K562 (cell line): ENCODE data around the gene POU1F1. TPM values are rescaled to one million over a fixed set of nuclear protein-coding genes. Genes with fewer than 3 reads are reported as not detected.

ENCODE experiments used
- ATAC-seq: fragments of 200-7000 bp; cut with Tn5 transposase; 3 replicates; pipeline ENCODE4 v1.9.1; 2020; ENCODE audit warnings: moderate library complexity
- BruUV-seq: library from RNA; stranded (reverse); fragments of 400-500 nt; replicated peaks from 2 replicates; lab custom pipeline; 2021; lab: Mats Ljungman, UMichigan
- CTCF ChIA-PET: fragments of 300-600 bp; formaldehyde crosslinking; extraction: SDS; loops from one replicate; lab custom pipeline; 2021; ENCODE audit warnings: low intra/inter-chr PET ratio; lab: Yijun Ruan, JAX
- POLR2A ChIA-PET: fragments of 300-600, 350-650 bp; sonication (Branson Sonifier 250); formaldehyde crosslinking; extraction: SDS; loops from one replicate; lab custom pipeline; 2021; ENCODE audit warnings: antibody characterized with exemption, inconsistent platforms; lab: Yijun Ruan, JAX
- DNase-seq, 4 experiments: peaks; one replicate each; pipeline versions ENCODE4 v3.0.0 to v3.0.0-alpha.2; 2011 to 2018; ENCODE audit warnings: low spot score in 3 of 4, mixed read lengths in 3 of 4; ENCODE audit errors: extremely low read depth in 1 of 4
- FAIRE-seq: peaks from 2 replicates; lab custom pipeline; 2011; peaks lifted over from hg19 to GRCh38; lab: Jason Lieb, UNC
- H2AFZ ChIP-seq: 2 replicates; pipeline ENCODE4 v1.6.0; 2011; ENCODE audit warnings: low read depth, low read length, control low read depth, inconsistent platforms
- H3K27ac ChIP-seq: fragments of 200-600 bp; 3 replicates; pipeline ENCODE4 v1.8.0; 2011; ENCODE audit warnings: low read depth, mild to moderate bottlenecking, control low read depth, inconsistent platforms, low read length, moderate library complexity, mixed read lengths; ENCODE audit errors: extremely low read depth
- H3K27me3 ChIP-seq, 2 experiments: fragments of 300-600 bp in 1 of 2; 2 replicates in 1 of 2; 3 replicates in 1 of 2; pipeline versions ENCODE4 v1.6.0 to v1.8.0; 2011; ENCODE audit warnings: inconsistent platforms in 2 of 2, low read length in 2 of 2, mild to moderate bottlenecking in 1 of 2, mixed read lengths in 1 of 2, moderate library complexity in 1 of 2; ENCODE audit not compliant: control insufficient read depth in 2 of 2, insufficient read depth in 2 of 2
- H3K36me3 ChIP-seq: fragments of 300-600 bp; 3 replicates; pipeline ENCODE4 v1.8.0; 2011; ENCODE audit warnings: mild to moderate bottlenecking, low read length, inconsistent platforms; ENCODE audit not compliant: control insufficient read depth, insufficient read depth
- H3K4me1 ChIP-seq, 2 experiments: fragments of 200-600 bp in 1 of 2; replicated peaks in 1 of 2; 2 replicates in 1 of 2; 3 replicates in 1 of 2; pipeline versions ENCODE4 v1.5.1 to v1.8.0; 2011; ENCODE audit warnings: inconsistent platforms in 2 of 2, low read length in 2 of 2, mild to moderate bottlenecking in 1 of 2, mixed read lengths in 1 of 2, moderate library complexity in 1 of 2; ENCODE audit not compliant: control insufficient read depth in 2 of 2, insufficient read depth in 2 of 2
- H3K4me2 ChIP-seq: 2 replicates; pipeline ENCODE4 v1.6.1; 2011; ENCODE audit warnings: low read length, control low read depth, inconsistent platforms, mixed read lengths; ENCODE audit not compliant: insufficient read depth
- H3K4me3 ChIP-seq: fragments of 200-600 bp; sonication (generic), shearing (Covaris generic); 2 replicates; pipeline ENCODE4 v1.5.1; 2016; ENCODE audit warnings: control low read depth, inconsistent platforms
- H3K79me2 ChIP-seq: fragments of 200-600 bp; 3 replicates; pipeline ENCODE4 v1.8.0; 2011; ENCODE audit warnings: low read length, inconsistent platforms; ENCODE audit not compliant: control insufficient read depth, insufficient read depth
- H3K9ac ChIP-seq, 2 experiments: 2 replicates each; pipeline versions ENCODE4 v1.6.0 to v1.6.1; 2011; ENCODE audit warnings: low read depth in 2 of 2, low read length in 2 of 2, control low read depth in 1 of 2, inconsistent platforms in 1 of 2, mild to moderate bottlenecking in 1 of 2, mixed read lengths in 1 of 2; ENCODE audit not compliant: insufficient read depth in 1 of 2
- H3K9me1 ChIP-seq: one replicate; pipeline ENCODE4 v1.6.0; 2011; ENCODE audit warnings: inconsistent platforms, mild to moderate bottlenecking, low read length, moderate library complexity; ENCODE audit not compliant: control insufficient read depth, insufficient read depth
- H3K9me3 ChIP-seq: replicated peaks from 2 replicates; pipeline ENCODE4 v1.5.1; 2011; ENCODE audit warnings: low read depth, low read length, inconsistent platforms; ENCODE audit not compliant: control insufficient read depth, insufficient read depth
- H4K20me1 ChIP-seq: replicated peaks from 2 replicates; pipeline ENCODE4 v1.6.1; 2011; ENCODE audit warnings: low read length, inconsistent platforms, mixed read lengths; ENCODE audit not compliant: control insufficient read depth, insufficient read depth
- ARHGAP35 ChIP-seq: fragments of 450-650 bp; IDR thresholded peaks from 2 replicates; pipeline ENCODE4 v1.6.1; 2018; ENCODE audit not compliant: partially characterized antibody
- ARID2 ChIP-seq: fragments of 450-650 bp; IDR thresholded peaks from 2 replicates; pipeline ENCODE4 v1.6.1; 2017; ENCODE audit warnings: antibody characterized with exemption, mild to moderate bottlenecking
- C11orf30 ChIP-seq: fragments of 450-650 bp; IDR thresholded peaks from 2 replicates; pipeline ENCODE4 v1.6.1; 2016; ENCODE audit warnings: low read depth, mild to moderate bottlenecking
- DDX20 ChIP-seq: fragments of 450-650 bp; IDR thresholded peaks from 2 replicates; pipeline ENCODE4 v1.6.1; 2016; ENCODE audit warnings: missing genetic modification characterization, low read depth, mild to moderate bottlenecking, missing compliant biosample characterization, moderate library complexity
- GTF2F1 ChIP-seq: IDR thresholded peaks from 2 replicates; pipeline ENCODE4 v1.6.1; 2011; ENCODE audit warnings: low read depth, low read length, improper control_type of control experiment
- MAFF ChIP-seq: IDR thresholded peaks from 2 replicates; pipeline ENCODE4 v1.6.1; 2012; ENCODE audit warnings: low read length, improper control_type of control experiment
- MAFK ChIP-seq: IDR thresholded peaks from 2 replicates; pipeline ENCODE4 v1.6.1; 2011; ENCODE audit warnings: low read length, improper control_type of control experiment
- ZNF316 ChIP-seq: fragments of 450-650 bp; IDR thresholded peaks from 2 replicates; pipeline ENCODE4 v1.6.1; 2016
- WGBS: fragments of 100-300 bp; shearing (Covaris generic); methylation state at CpG from one replicate; pipeline ENCODE4 v1.1.6; 2016; ENCODE audit warnings: low coverage, mixed read lengths; ENCODE audit not compliant: insufficient coverage; ENCODE audit errors: missing lambda C conversion rate; 5-methylcytosine and 5-hydroxymethylcytosine counted together
- in situ Hi-C: fragments of 300-500 bp; cut with MboI; formaldehyde crosslinking; loops from 4 replicates; pipeline ENCODE4 v1.15.0; 2018; ENCODE audit warnings: inconsistent platforms, mixed read lengths
- intact Hi-C: fragments of 100-400 bp; cut with micrococcal nuclease; formaldehyde crosslinking; loops from 2 replicates; pipeline ENCODE4 v1.14.2; 2022
- polyA plus RNA-seq, 8 experiments: library from polyadenylated mRNA; depleted of rRNA in 4 of 8; stranded (reverse) in 5 of 8; unstranded in 3 of 8; fragments of >200 nt; fragmentation: Nextera tagmentation in 2 of 8; fragmentation: Illumina TruSeq in 1 of 8; extraction: Ambion mirVana in 2 of 8; extraction: Trizol in 1 of 8; gene quantifications; 2 replicates each; pipeline versions ENCODE4 v1.2.1 to v1.2.3, GENCODE V29; 2011 to 2014; ENCODE audit warnings: inconsistent platforms in 1 of 8, missing spikeins in 1 of 8
- total RNA-seq, 7 experiments: library from RNA; depleted of rRNA in 6 of 7; stranded (reverse); fragments of >200 nt in 6 of 7; fragmentation: Illumina TruSeq in 2 of 7; extraction: Trizol in 2 of 7; gene quantifications; 2 replicates each; pipeline versions ENCODE4 v1.2.1 to v1.2.3, GENCODE V29; 2011 to 2021; ENCODE audit warnings: low replicate concordance in 1 of 7

Gene POU1F1
- total and polyA plus RNA-seq, 9 of the 15 experiments (the other 6 are each of a cell fraction or from before 2014, with no cell fraction given): not detected

GRCh38 chr3:87229113-87229512 lies 47.3 kb downstream of the POU1F1 start:
- H3K27ac ChIP-seq: no peak overlapping the region
- no peak overlapping the region for H3K4me3 ChIP-seq
- no peak overlapping the region for H3K9ac ChIP-seq
- peaks cover 2 to 3% of the 10 kb centered on the region in 2 experiments; a peak in 3 of 5 replicates for H3K4me1 ChIP-seq
- no peaks in the 10 kb centered on the region for H3K9me1 ChIP-seq
- no peak for FAIRE-seq
- H3K36me3 ChIP-seq: no peaks in the 10 kb centered on the region; the same call in 2 of the 3 replicates
- in situ Hi-C loops: no loop called here
- H3K79me2 ChIP-seq: peaks cover 22% of the 10 kb centered on the region
- BruUV-seq: no TSS peak
- ChIA-PET CTCF (no interaction called here), POLR2A (no interaction called here)
- peak; percentile 59 for TF ChIP-seq ZNF316
- TF ChIP-seq ARHGAP35: no peak
- peak; percentile 35; the same call in 1 of the 2 replicates for TF ChIP-seq MAFF
- no peak for TF ChIP-seq GTF2F1
- TF ChIP-seq DDX20 (tag): no peak
- TF ChIP-seq MAFK: peak; percentile 21; the same call in 1 of the 2 replicates
- TF ChIP-seq C11orf30: peak; percentile 63
- no peak for TF ChIP-seq ARID2
- no peaks in the 10 kb centered on the region; the same call in 1 of the 2 replicates for H4K20me1 ChIP-seq
- 45% methylated on average over 1 of the region's 1 CpG for WGBS
- H3K27me3 ChIP-seq: no peaks in the 10 kb centered on the region
- no peak for DNase-seq
- H3K9me3 ChIP-seq: no peaks in the 10 kb centered on the region
- intact Hi-C loops: no loop called here
- no peak overlapping the region for H3K4me2 ChIP-seq
- H2AFZ ChIP-seq: no peak overlapping the region
- no peak for ATAC-seq
